GM23248 (cell line): Measurements from ENCODE around the gene TRAF4.

Experiments
- EZH2 ChIP-seq: fragments of 200-600 bp; sonication (generic); IDR thresholded peaks from 2 replicates; pipeline ENCODE4 v1.6.1; 2018; ENCODE audit warnings: antibody characterized with exemption, mild to moderate bottlenecking; ENCODE audit not compliant: insufficient read depth, poor library complexity, severe bottlenecking
- EZH2phosphoT487 ChIP-seq: fragments of 200-600 bp; sonication (generic); IDR thresholded peaks from 2 replicates; pipeline ENCODE4 v1.6.1; 2018; ENCODE audit warnings: antibody characterized with exemption, moderate library complexity, mild to moderate bottlenecking, low read depth; ENCODE audit not compliant: insufficient read depth

- TF ChIP-seq EZH2phosphoT487 (no peak), EZH2 (no peak)
Observed at GRCh38 chr17:28704219-28704858, 39.5 kb upstream of the TRAF4 start.
